Left kidney (tissue), 2 donors: ENCODE measurements around the gene HEATR3. TPM values are rescaled to one million over a fixed set of nuclear protein-coding genes. Genes with fewer than 3 reads are reported as not detected.

ENCODE experiments used
- DNase-seq: peaks from one replicate; pipeline ENCODE4 v3.0.0-alpha.2; 2013
- polyA plus RNA-seq: library from polyadenylated mRNA; unstranded; fragments of 120-200 nt; gene quantifications from one replicate; pipeline ENCODE4 v1.2.1, GENCODE V29; 2013; ENCODE audit not compliant: insufficient read length

Gene HEATR3
- polyA plus RNA-seq, 1 donor, result 23.3 TPM

DNA sequence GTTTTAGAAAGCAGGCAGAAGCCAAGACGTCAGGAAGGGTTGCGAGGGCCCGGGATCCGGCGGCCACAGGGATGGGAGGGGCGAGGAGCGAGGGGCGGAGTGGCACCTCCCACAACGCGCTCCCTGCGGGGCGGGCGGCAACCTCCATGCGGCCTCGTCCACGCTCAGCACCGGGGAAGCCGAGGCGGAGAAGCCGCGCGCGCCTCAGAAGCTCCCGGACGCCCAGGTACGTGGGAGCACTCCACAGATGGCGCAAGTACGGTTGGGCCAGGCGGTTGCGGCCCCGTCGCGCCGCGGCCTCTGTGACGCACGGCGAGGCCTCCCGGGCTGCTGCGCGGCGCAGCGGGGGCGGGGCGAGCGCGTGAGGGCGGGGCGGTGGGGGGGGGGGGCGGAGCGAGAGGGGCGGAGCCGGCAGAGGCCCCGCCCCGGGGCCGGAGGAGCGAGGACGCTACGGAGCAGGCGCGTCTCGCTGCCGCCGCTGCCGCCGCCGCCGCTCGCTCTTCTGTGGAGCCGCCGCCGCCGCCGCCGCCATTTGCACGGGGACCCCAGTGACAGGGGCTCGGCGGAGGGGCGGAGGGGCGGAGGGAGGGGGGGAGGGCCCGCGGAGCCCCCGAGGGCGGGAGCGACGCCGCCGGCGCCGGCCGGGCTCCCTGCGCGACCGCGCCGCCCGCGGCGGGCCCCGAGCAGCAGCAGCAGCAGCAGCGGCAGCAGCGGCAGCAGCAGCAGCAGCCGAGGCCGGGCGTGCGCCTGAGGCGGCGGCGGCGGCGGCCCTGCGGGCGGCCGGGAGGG lies 87.2 kb downstream of the HEATR3 start, which contains the start of gene TENT4B:
Gene TENT4B, plus strand, starts transcription at position 500 of the 789 bp plus-strand sequence. CDS start 316 bp downstream, outside the sequence.
- DNase-seq, result peak; percentile 80

DNA sequence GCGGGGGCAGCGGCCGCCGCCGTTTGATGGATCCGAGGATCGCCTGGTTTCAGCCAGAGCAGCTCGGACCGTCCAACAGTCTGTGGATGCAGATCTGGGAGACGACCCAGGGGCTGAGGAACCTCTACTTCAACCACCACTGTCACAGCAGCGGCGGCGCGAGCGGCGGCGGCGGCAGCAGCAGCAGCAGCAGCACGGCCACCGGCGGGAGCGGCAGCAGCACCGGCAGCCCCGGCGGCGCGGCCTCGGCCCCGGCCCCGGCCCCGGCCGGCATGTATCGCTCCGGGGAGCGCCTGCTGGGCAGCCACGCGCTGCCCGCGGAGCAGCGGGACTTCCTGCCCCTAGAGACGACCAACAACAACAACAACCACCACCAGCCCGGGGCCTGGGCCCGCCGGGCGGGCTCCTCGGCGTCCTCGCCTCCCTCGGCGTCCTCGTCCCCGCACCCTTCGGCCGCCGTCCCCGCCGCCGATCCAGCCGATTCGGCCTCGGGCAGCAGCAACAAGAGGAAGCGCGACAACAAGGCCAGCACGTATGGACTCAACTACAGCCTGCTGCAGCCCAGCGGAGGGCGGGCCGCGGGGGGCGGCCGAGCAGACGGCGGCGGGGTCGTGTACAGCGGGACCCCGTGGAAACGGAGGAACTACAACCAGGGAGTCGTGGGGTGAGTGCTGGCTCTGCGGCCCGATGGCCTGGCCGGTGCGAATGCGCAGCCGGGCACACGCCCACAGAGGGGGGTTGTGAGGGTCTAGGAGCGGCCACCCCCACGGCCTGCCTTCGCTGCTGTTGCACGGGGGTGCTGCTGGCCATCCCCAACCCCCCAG lies 88.0 kb downstream of the HEATR3 start:
- DNase-seq, result no peak

DNA sequence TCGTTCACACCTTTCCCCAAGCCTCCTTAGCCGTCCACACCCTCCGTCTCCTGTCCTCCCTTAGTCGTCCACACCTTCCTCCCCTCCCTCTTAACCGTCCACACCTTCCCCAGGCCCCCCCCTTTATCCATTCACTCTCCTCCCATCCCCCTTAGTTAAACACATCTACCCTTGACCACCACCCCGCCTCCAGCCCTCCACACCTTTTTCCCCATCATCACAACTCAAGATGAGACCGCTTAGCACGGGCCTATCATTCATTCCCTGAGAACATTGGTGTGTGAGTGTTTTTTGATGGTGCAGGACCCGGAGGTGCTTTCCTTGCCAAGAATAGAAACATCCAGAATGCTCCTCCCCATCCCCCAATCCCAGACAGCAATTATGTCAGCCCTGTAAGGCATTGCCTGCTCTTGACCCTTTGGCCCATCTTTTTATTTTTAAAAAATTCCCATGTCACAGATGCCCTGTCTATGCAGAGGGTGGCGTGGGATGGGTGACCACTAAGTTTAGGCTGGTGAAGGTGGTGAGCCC lies 88.7 kb downstream of the HEATR3 start:
- no peak for DNase-seq

DNA sequence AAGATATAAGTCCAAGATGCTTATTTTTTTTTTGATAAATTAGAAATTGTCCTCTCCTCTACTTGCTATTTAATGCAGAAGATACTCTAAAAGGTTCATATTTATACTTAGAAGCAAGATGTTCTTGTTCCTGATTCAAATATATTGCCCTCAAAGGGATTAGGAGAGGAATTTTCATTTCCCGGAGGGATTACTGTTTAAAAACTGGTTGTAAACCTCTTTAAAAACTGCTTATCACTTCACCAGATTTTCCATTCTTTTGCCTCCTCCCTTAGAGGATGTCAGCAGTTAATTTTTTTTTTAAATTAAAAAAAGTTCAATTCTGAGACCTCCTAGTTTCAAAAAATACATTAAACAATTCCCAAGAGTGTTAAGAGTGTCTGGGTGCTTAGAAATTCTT lies 90.2 kb downstream of the HEATR3 start:
- no peak for DNase-seq

Other genes starting within 250 kb of the HEATR3 start
- 27.8 TPM for gene ZNF423, start 209.9 kb upstream of the HEATR3 start, polyA plus RNA-seq
- 35.4 TPM for gene CNEP1R1, start 40.7 kb upstream of the HEATR3 start, polyA plus RNA-seq
- gene TENT4B, start 87.3 kb downstream of the HEATR3 start, polyA plus RNA-seq, result 16.8 TPM
- 6.3 TPM for gene ADCY7, start 200.6 kb downstream of the HEATR3 start, polyA plus RNA-seq